UCSD-AML1 (cell line): ENCODE data around the gene CACNB4.

Experiments
- DNase-seq: peaks from one replicate; lab custom pipeline; 2025; ENCODE audit not compliant: unreplicated experiment; lab: John Stamatoyannopoulos, UW

The CACNB4 gene

GRCh38 chr2:151977631-151978030 lies 121.2 kb downstream of the CACNB4 start:
- DNase-seq: no peak

- DNase-seq: no peak
Observed at GRCh38 chr2:151976945-151977353, 121.9 kb downstream of the CACNB4 start.

GRCh38 chr2:151975460-151976414 lies 123.1 kb downstream of the CACNB4 start:
- DNase-seq: no peak

GRCh38 chr2:151974988-151975387 lies 123.9 kb downstream of the CACNB4 start:
- DNase-seq: no peak

DNA sequence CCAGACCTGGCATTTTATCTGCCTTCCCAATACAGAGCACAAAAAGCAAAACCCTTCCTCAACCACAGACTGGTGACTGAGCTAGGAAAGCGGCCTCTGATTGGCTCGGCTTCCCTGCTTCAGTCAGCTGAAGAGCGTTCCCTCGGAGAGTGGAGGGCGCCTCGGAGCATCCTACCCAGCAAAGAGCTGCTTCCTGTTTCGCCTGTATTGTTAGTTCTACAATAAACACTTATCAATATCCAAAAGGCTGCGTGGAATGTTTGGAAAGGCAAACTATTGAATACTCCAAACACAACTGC lies 125.0 kb downstream of the CACNB4 start:
- DNase-seq: no peak

DNA sequence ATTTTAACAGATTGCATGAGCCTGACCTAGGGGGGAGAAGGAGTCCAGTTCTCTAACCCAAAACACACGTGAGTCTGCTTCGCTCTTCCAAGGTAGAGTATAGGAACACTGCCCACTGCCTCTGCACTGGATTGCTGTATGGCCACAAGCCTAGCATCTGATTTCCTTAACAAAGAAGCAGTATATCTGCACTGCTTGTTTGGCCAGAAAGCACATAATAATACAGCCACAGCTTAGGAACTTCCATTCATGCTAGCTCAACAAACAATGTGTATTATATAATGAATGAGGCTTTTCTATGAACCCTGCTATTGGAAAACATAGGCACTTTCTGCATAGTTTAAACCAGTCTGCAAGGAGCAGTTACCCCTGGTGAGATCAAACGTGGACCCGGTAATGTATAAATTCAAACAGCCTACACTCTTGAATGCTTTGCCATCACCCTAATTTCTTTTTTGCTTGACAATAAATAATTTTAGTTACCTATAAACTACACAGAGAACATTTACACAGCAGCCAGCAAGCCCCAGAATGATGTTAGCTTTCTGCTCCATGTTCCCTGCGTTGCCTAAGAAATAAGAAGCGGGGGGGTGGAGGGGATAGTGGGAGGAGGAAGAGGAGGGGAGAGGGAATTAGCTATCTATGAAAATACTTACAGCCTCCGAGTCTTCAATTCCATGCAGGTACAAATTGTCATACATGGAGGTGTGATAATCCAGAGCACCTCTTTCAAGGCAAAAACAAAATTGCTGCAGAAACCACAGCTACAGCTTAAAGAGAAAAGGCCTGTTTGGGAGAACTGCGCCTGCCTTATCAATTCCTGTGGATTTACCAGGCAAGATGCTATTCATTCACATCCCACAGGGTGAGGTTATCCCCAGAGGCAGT lies 125.6 kb downstream of the CACNB4 start:
- no peak for DNase-seq

DNA sequence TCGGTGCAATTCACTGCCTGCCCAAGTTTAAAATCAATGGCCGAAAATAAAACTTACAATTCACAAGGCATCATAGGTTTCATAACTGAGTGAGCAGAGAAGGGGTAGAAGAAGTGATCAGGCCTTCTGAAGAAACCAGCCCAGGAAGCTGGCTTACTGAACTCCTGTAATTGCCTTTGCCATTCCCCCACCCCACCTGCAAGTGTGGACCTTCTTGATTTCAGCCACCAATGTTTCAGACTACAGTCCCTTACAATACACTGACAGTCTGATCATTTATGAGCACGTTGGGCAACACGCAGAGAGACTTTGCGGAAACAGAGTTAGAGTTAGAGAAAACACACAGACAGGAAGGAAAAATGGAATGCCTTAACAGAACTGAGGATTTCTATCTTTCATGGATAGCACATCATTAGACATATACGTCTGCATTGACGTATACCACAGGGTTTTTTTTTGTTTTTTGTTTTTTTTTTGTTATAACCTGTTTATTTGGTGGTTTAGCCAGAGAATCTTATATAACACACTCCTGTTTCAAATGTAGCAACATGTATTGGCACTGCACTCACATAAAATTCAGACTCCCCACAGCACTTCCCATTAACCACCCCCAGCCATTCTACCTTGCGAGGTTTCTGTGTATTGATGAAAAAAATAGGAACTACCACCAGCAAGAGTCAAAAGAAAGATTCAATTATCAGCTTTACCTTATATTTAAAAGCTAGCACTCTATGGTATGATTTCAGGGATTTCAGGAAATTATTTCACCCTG lies 126.4 kb downstream of the CACNB4 start:
- DNase-seq: no peak

- DNase-seq: no peak
Observed at GRCh38 chr2:151971301-151972051, 127.4 kb downstream of the CACNB4 start.

GRCh38 chr2:151968770-151969470 lies 129.9 kb downstream of the CACNB4 start:
- DNase-seq: no peak

DNA sequence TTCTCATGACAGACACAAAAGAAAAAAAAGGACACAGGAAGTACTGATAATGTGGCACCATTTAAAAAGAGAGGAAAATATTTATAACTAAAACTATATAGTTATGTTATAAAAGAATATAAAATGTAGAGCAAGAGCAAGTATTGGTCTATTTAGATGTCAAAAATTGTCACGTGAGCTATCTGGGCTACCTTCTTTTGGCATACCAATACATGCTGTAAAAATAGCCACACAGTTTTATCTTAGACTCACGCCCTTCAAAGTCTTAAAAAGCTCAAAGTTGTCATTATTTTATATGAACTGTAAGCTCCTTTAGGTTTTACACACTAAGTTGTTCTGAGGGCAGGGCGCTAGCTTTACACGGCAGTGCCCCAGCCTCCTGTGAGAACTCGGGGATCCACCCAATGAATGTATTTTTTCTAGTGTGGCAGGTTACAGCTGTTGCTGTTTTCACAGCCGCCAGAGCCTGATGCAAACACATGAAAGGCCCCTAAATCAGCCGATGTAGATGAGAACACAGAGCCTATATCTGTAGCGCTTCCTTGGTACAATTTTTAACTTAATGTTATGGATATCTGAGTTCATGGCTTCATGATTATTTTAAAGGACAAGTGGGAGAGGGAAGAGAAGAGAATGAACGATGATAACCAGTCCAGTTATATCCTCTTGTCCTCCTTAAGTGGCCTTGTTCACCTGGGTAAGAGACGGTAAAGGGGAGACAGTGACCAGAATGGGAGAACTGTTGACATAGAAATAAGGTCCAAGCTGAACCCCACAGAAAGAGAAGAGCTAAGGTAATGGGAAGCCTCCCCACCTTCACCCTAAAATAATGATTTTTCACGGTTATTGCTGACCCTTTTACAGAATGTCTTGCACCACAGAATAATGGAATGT lies 130.8 kb downstream of the CACNB4 start:
- no peak for DNase-seq

DNA sequence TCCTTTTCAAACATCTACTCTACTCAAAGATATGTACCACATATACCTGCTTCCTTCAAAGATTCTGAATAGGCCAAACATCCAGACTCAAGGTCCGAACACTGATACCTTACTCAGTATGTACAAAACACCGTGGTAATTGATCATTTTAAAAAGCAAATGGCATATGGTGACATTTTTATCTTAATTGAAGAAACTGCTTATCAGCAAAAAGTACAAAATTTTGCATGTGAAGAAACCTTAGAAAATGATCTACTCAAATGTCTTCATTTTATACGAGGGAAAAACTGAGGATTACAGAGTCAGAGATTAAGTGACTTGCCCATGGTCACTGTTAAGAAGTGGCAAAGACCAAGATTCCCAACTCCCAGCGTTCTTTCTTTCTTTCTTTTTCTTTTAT lies 133.0 kb downstream of the CACNB4 start:
- no peak for DNase-seq

- no peak for DNase-seq
Observed at GRCh38 chr2:151961558-151961957, 137.3 kb downstream of the CACNB4 start.

GRCh38 chr2:151959238-151959637 lies 139.6 kb downstream of the CACNB4 start:
- DNase-seq: no peak

- DNase-seq: no peak
Observed at GRCh38 chr2:151953467-151953866, 145.4 kb downstream of the CACNB4 start.

DNA sequence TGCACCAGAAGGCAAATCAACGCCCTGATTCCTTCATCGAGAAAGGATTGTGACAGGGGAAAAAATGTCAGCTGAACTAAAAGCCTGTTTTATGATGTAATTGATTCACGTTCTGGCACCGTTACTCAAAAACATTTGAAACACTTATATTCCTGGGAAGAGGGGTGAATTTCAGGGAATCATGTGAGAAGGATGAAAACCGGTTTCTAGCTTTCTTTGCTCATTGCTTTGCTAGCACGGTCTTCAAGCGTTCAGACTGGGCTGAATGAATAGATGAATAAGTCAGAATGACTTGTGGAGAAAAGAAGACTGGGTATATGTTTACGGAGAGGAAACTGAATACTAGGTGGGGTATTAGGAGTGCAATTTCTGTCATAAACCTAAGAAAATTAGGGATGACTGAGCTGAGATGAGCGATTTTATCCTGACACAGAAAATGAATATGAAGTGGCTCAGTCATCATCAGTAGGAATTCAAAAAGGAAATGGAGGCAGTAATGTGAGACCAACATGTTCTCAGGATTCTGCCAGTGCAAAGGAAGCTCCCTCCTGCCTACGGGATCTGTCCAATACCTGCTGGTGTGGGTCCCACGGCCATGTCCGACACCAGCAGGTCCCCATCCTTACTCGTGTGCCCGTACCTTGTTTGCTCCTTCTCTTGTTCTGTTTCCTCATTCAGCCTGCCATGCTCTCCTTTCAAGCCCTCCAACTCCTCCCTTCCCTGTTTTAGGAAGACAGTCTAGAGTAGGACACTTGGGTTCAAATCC lies 146.0 kb downstream of the CACNB4 start:
- DNase-seq: no peak

- DNase-seq: no peak
Observed at GRCh38 chr2:151947813-151948165, 151.1 kb downstream of the CACNB4 start.

DNA sequence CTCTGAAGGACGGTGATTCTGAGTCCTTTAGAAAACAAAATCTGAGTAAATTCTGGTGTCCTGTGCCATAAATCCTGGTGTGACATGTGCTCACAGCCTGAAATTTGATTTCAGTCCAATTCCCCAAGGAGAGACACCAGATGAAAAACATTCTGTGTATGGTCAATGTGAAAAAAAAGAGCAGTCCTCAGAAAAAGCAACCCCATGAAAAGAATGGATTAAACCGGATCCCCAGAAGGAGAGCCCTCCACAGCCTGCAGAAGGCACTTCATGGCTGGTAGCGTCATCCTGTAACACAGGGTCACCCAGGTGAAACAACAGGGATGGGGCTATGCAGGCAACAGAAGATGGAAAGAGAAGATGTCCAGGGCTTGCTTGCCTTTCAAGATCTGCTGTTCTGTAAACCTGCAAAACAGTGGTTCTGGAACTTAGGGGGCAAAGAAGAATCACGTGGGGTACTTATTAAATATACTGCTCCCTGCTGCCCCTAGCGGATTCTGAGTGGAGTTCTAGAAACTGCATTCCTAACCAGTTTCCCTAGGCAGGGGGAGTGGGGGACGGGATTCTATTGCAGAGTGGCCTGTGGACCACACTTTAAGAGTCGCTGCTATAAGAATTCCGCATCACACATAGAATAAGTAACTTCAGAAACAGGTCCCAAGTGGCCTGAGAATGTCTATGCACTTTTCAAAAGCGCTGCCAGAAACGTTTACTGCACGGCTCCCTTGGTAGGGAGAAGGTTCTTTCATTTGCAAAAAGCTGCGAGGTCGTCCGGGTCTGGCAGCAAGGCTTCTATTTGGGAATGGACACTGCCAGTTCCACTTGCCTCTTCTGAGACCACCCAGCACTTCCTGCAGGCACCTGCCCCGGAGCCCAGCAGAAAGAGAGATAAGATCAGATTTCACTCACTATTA lies 151.7 kb downstream of the CACNB4 start:
- DNase-seq: no peak
